Measurements from ENCODE around the gene SAP30L.

SAP30L gene, protein sequence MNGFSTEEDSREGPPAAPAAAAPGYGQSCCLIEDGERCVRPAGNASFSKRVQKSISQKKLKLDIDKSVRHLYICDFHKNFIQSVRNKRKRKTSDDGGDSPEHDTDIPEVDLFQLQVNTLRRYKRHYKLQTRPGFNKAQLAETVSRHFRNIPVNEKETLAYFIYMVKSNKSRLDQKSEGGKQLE

DNA sequence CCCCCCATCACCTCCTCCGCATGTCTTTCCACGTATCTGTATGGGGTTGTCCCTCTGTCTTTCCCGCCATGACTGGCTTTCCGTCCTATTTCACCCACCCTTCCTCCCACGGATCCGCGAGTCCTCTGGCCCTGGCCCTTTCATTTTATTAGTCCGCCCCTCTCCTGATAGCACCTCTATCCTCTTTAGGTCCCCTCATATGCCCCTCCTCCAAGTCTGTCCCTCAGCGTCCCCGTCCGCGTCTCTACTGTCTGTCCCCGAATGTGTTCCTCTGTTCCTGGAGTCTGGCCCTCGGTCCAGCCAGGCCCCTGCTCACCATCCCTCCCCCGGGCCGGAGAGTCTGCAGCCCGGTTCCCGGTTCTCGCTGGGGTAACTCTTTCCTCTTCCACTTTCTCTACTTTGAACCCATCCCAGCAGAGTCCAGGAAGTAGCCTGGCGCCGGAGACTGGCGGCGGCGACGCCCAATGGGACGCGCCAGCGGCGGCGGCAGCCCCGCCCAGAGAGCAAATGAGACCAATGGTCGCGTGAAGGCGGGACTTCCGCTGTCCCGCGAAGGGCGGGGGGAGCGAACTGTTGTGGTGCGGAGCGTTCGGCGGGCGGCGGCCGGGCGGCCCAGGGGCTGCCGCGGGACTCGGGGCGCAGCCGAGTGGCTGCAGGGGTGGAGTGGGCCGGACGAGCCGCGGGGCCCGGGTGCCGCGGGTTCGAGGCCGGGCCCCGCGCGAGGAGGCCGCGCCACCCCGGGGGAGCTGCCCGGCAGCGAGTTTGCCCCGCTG lies at the start of gene SAP30L:
Gene SAP30L, plus strand, starts transcription at position 576 of the 773 bp plus-strand sequence. CDS start 608 bp downstream, outside the sequence.
- peak; percentile 94 for DNase-seq (ENCODE audit: low read depth)

DNA sequence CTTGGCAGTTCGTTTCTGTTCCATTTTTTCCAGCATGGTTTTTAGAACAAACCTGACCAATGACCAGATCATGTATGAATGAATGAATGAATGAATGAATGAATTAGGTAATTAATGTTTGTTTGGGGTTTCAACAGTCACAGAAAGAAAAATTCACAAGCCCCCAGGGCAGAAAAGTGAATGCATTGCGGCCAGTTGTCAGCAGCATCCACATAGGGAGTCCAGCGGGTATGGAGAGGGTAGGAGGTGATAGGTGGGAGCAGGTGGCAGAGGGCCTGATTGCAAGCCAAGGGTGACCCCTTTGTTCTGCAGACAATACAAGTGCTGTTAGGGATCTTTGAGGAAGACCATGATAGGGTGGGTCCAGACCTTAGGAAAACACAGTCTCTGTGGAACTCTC lies 49.7 kb upstream of the SAP30L start:
- DNase-seq (ENCODE audit: low read depth) = no peak

DNA sequence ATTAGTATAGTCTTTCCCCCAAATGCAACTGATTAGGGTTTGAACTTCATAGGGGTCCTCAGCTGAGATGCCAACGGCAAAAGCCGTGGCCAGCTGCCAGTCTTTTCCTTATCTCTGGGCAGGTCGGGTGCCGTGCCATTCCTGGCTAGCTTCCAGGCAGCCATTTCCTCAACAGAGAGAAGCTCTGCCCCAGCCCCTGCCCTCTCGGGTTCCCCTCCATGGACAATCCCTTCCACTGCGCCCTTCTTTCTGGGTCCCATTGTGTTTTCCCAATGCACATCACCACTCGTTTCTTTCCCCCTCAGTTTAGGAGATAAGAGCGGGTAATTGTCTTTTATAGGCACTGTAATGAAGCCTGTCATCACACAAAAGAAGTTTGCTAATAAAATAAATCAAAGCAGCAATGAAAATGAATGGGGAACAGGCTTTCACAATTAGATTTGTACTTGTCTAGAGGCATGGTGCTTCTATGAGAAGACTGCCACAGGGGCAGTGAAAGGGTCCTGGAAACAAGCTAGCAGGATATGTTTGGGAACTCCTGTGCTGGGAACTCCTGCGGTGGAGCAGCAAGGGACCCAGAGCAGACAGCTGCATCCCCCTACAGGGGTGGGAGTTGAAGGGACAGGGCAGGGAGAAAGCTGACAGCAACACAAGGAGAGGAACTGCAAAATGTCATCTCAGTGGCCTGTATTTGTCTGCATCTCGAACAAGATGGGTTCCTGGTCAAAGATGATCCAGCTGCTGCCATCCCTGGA lies 48.0 kb upstream of the SAP30L start:
- DNase-seq (ENCODE audit: low read depth) = no peak

- DNase-seq (ENCODE audit: low read depth) = no peak
These were observed 45.1 kb upstream of the SAP30L start for GRCh38 chr5:154400678-154401077.

DNA sequence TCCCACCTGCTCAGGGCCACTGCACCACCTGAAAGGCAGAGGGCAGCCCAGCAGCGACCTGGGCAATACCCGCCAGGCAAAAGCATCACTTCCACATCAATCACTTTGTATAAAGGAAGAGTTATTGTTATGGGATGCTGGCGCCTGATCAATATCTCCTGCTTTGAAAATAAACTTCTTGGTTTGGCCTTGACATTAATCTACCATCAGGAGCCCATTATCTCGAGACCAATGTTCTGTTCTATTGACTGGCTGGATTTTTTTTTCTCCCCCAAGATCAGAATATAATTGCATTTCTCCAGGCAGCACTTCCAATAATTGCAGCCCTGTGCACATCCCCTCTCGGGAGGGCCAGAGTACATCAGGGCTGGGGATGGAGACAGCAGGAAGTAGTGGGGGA lies 44.4 kb upstream of the SAP30L start:
- DNase-seq (ENCODE audit: low read depth) = no peak

- DNase-seq (ENCODE audit: low read depth) = no peak
These were observed 43.9 kb upstream of the SAP30L start for GRCh38 chr5:154401931-154402330.

- DNase-seq (ENCODE audit: low read depth) = no peak
These were observed 43.2 kb upstream of the SAP30L start for GRCh38 chr5:154402611-154403010.

GRCh38 chr5:154403234-154403633 lies 42.6 kb upstream of the SAP30L start:
- DNase-seq (ENCODE audit: low read depth) = no peak

DNA sequence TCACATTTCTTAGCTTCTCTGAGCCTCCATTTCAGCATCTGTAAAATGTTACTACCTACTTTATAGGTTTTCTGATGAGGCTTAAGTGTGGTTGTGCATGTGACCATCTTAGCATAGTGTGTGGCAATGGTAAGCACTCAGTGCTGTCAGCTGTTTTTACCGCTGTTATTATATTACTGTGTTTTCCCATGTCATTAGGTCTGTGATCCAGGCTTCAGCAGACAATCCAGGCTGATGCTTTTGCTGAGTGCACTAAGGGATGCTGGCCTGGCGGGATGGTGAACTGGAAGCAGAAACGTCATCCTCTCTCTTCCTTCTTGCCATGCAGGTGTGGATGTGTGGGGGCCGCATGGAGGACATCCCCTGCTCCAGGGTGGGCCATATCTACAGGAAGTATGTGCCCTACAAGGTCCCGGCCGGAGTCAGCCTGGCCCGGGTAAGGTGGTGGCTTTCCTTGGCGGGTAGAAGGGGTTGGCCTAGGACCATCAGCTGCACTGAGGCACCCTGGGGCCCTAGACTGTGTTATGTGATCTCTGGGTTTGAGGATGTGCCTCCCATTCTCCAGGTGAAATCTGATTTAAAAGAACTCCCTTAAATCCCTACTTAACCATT lies 41.9 kb upstream of the SAP30L start:
- no peak for DNase-seq (ENCODE audit: low read depth)

DNA sequence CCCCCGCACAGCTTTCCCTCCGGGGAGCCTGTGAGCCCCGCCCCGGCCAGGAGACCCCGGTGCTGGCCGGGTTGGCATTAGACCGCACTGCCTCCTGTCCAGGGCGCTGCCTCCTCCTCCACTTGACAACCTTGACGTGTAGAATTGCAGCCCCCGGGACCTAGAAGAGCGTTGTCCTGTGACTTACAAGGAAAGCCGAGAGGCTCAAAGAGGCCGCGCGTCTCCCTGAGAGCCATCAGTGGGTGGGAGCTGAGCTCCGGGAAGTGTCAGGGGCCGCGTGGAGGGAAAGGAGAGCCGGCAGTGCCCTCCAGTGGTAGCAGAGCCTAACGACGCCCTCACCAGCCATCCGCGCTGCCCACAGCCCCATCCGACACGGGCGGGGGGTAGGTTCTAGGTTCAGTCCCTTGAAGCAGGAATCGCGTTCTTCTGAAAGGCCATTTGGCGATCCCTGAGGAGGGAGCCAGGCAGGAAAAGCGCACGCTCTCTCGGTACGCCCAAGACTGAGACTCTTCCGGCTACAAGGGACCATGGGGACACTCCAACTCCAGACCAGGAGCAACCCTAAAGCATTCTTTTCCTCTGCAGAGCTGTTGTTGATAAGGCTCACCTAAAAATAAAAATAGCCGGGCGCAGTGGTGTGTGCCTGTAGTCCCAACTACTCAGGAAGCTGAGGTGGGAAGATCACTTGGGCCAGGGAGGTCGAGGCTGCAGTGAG lies 40.6 kb upstream of the SAP30L start:
- DNase-seq (ENCODE audit: low read depth) = peak; percentile 44

DNA sequence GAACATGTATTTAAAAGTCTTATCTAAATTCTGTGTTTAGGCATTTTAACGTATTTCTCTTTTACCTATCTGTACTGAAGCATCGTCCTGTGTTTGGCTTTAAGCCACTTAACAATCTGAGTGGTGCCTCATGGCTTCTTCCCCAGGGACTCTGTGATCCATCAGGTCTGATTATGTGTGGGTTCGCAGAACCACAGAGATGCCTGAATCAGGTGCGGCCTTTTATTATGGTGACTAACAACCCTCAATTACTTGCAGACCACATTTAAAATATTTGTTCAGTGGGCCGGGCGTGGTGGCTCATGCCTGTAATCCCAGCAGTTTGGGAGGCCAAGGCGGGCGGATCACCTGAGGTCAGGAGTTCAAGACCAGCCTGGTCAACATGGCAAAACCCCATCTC lies 39.6 kb upstream of the SAP30L start:
- no peak for DNase-seq (ENCODE audit: low read depth)

DNA sequence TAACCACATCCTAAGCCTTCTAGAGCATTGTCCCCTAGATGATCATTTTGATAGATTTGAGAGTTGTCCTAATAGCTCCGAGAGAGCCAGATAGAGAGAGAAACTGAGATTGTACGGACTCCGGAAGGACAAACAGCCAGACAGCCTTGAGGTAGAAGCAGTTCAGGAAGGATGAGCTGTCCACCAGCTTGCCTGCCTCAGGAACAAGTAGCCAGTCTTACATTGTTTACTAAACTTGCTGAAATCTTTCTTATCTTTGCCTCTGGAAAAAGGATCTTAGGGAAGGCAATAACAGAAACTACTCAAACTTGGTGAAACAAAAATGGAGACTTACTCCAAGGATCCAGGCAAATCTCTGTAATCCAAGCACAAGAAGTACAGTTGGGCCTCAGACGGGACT lies 39.0 kb upstream of the SAP30L start:
- no peak for DNase-seq (ENCODE audit: low read depth)

DNA sequence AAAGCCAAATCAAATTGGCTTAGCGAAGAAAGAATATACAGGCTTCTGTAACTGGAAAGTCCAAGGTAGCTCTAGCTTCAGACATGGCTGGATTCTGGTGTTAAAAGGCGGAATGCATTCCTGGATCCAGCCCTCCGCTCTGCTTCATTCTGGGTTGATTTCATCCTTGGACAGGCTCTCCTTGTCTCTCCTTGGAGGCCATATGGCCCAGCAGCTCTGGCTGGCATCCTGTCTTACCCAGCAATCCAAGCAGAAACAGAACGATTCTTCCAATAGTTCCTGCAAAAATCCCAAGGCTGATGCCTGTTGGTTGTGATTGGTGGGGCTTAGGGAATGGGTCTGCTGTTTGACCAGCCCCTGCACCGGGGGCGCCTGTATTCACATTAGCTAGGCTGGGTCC lies 37.0 kb upstream of the SAP30L start:
- DNase-seq (ENCODE audit: low read depth) = no peak

DNA sequence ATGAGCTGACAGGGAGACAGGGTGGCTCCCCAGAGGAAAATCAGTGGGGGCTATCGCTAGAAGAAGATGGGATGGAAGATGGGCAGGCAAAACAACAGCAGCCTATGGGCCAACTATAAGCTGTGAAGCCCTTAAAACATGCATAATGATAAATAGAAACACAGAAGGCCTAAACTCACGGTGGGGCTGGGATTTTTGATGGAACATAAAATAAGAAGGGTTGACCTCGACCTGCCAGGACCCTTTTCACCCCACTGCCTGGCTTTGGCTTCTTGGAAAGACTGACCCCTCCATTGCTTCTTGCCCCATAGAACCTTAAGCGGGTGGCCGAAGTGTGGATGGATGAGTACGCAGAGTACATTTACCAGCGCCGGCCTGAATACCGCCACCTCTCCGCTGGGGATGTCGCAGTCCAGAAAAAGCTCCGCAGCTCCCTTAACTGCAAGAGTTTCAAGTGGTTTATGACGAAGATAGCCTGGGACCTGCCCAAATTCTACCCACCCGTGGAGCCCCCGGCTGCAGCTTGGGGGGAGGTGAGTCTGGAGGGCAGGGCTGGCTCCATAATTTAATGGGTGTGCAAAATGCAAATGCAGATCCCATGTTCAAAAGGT lies 36.5 kb upstream of the SAP30L start:
- no peak for DNase-seq (ENCODE audit: low read depth)

DNA sequence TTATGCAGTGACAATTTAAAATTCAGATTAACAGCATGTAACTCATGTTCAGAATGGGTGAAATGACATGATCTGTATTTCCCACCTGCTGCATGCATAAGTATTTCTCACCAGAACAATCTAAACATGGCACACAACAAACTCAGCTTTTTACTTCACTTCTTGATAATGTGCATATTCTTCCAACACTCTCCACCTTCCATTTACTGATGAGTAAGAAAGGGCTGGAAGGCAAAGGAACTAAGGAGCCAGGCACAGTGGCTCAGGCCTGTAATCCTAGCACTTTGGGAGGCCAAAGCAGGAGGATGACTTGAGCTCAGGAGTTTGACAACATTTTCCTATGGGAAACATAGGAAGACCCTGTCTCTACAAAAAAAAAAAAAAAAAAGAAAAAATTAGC lies 35.8 kb upstream of the SAP30L start:
- no peak for DNase-seq (ENCODE audit: low read depth)

DNA sequence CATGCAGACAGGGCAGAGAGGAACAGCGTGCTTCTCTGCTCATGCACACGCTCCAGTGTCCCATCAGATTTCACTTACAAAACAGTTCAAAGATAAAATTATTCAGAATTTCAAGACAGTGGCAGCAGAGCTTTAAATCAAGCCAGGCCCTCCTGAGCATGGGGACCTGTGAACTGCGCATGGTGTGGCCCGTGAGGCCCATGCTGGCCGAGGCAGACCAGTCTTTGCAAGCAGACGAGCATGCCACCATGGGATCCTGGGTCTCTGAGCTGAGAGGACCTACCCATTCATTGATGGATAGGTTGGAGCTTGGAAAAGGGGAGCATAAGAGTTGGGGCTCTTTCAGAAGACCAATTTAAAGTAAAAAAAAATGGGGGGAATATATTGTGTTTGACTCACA lies 35.0 kb upstream of the SAP30L start:
- no peak for DNase-seq (ENCODE audit: low read depth)

- no peak for DNase-seq (ENCODE audit: low read depth)
These were observed 34.5 kb upstream of the SAP30L start for GRCh38 chr5:154411338-154411737.

DNA sequence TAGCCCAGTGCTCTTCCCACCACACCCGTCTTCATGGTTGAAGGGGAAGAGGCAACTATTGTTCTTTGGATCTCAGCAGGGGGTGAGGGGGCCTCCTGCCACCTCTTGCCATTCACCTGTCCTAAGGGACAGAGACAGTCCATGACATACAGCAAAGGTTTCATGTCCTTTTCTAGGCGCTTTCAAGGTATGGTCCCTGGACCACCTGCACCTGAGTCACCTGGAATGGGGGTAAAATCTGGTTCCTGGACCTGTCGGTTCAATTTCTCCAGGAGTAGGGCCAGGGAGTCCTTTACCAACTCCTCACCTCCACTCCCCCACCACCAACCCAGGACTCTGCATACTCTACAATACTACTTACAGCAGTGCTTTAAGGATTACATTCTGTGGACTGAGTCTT lies 33.5 kb upstream of the SAP30L start:
- no peak for DNase-seq (ENCODE audit: low read depth)

DNA sequence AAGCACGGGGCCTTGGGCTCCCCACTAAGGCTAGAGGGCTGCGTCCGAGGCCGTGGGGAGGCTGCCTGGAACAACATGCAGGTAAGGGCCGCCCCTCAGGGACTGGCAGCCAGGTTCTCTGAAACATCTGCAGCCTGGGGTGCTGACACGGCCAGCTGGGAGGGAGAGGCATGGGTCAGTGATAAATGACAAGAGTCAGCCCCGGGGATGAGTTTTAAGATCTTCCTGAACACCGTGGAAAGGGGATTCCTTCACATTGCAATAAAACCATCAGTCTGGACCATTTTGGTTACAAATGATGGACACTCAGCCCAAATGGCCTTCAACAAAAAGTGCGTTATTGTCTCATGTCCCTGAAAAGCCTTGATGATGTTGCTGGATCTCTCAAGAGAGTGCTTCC lies 32.9 kb upstream of the SAP30L start:
- DNase-seq (ENCODE audit: low read depth) = no peak

DNA sequence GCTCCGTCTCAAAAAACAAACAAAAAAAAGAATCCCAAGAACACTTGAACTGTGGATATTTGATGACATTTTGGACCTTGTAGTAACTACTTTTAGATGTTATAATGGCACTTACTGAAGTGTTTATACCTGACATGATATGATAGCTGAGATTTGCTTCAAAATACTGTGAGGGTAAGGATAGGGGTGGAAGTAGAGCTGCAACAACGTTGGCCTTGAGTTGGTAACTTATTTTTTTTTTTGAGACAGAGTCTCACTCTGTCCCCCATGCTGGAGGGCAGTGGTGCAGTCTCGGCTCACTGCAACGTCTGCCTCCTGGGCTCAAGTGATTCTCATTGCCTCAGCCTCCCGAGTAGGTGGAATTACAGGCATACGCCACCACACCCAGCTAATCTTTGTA lies 30.7 kb upstream of the SAP30L start:
- DNase-seq (ENCODE audit: low read depth) = no peak

- no peak for DNase-seq (ENCODE audit: low read depth)
These were observed 27.4 kb upstream of the SAP30L start for GRCh38 chr5:154418344-154418820.

- DNase-seq (ENCODE audit: low read depth) = no peak
These were observed 26.6 kb upstream of the SAP30L start for GRCh38 chr5:154419236-154419635.
